T-helper 17 cell (primary cell): ENCODE data around the gene SLC2A5. TPM values are rescaled to one million over a fixed set of nuclear protein-coding genes. Genes with fewer than 3 reads are reported as not detected.
"Not testable (repeated sequence)": the region's sequence is repeated elsewhere in the genome, so short reads cannot be mapped to it uniquely, and the experiment has no call there.

Experiments used
- ATAC-seq: fragments of 150-1000 bp; cut with Tn5 transposase; 2 replicates; pipeline ENCODE4 v1.10.0; 2021; ENCODE audit warnings: mild to moderate bottlenecking, moderate library complexity
- DNase-seq, 3 donors: peaks; one replicate each; pipeline versions ENCODE4 v3.0.0 to v3.0.0-alpha.2; 2020 to 2021
- H3K9me3 ChIP-seq: one replicate; pipeline ENCODE4 v1.7.0; 2013; ENCODE audit warnings: low read length, mild to moderate bottlenecking; ENCODE audit not compliant: control insufficient read depth, poor library complexity, severe bottlenecking
- H3K27ac Mint-ChIP-seq: one replicate; pipeline ENCODE4 v1.8.0; 2022; ENCODE audit warnings: mild to moderate bottlenecking, moderate library complexity, mixed read lengths
- H3K27me3 Mint-ChIP-seq: one replicate; pipeline ENCODE4 v1.8.0; 2022; ENCODE audit warnings: mixed read lengths
- H3K36me3 Mint-ChIP-seq: one replicate; pipeline ENCODE4 v1.8.0; 2022; ENCODE audit warnings: low read depth, mixed read lengths
- H3K4me1 Mint-ChIP-seq: one replicate; pipeline ENCODE4 v1.8.0; 2022; ENCODE audit warnings: mild to moderate bottlenecking, mixed read lengths
- H3K4me3 Mint-ChIP-seq: one replicate; pipeline ENCODE4 v1.8.0; 2022; ENCODE audit warnings: mild to moderate bottlenecking, moderate library complexity, mixed read lengths
- total RNA-seq, 4 donors: library from RNA in 2 of 4; stranded (reverse) in 2 of 4; gene quantifications; one replicate each; pipeline ENCODE4 v1.2.3 and lab custom pipeline; 2022 to 2026

The SLC2A5 gene
- total RNA-seq, 2 donors from 2014 or later = 0.85 TPM; not detected in 1

DNA sequence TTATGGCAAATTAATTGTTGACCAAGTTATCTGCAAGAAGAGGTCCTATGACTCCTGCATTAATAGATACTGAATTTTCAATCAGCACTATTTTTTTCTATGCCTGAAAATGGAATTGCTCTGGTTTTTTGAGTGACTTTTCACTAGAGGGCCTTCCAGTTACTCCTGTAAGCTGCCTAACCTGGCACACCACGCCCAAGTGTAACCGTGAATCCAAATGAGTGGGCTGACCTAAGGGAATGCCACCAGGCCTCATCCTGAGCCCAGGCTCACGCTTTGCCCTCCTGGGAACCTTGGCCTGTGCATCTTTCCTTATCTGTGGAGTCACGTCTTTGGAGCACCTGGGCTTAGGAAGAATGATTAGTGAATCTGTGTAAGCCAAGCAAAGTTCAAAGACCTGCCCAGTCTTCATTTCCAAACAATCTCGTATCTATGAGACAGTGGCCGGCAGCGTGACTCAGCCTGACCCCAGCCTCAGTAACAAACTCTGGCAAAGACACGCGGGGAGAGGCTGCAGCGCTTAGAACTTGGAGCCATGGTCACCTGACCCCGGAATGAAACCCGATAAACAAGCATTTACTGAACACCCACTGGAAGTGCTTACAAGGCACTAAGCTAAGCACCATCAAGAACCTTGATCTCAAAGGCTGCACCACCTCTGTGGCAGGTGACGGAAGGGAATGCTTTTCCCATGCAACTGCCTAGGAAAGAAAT lies 75.3 kb downstream of the SLC2A5 start:
- not testable (repeated sequence) for DNase-seq, H3K4me3 Mint-ChIP-seq, H3K27me3 Mint-ChIP-seq, H3K4me1 Mint-ChIP-seq, ATAC-seq, H3K27ac Mint-ChIP-seq, H3K9me3 ChIP-seq, H3K36me3 Mint-ChIP-seq

GRCh38 chr1:8992936-8993687 lies 76.3 kb downstream of the SLC2A5 start:
- H3K36me3 Mint-ChIP-seq = no peaks in the 10 kb centered on the region
- ATAC-seq (no peak), DNase-seq (no peak)
- H3K27me3 Mint-ChIP-seq = no peaks in the 10 kb centered on the region
- no peak overlapping the region for H3K4me3 Mint-ChIP-seq
- H3K27ac Mint-ChIP-seq = no peak overlapping the region
- no peaks in the 10 kb centered on the region for H3K9me3 ChIP-seq
- H3K4me1 Mint-ChIP-seq = peaks cover 4% of the 10 kb centered on the region

- DNase-seq (no peak), ATAC-seq (no peak)
- no peak overlapping the region for H3K27ac Mint-ChIP-seq
- no peaks in the 10 kb centered on the region for H3K27me3 Mint-ChIP-seq
- no peaks in the 10 kb centered on the region for H3K9me3 ChIP-seq
- H3K4me3 Mint-ChIP-seq = no peak overlapping the region
- peaks cover 16% of the 10 kb centered on the region for H3K4me1 Mint-ChIP-seq
- no peaks in the 10 kb centered on the region for H3K36me3 Mint-ChIP-seq
Measured at GRCh38 chr1:8989821-8990220, 79.6 kb downstream of the SLC2A5 start.

DNA sequence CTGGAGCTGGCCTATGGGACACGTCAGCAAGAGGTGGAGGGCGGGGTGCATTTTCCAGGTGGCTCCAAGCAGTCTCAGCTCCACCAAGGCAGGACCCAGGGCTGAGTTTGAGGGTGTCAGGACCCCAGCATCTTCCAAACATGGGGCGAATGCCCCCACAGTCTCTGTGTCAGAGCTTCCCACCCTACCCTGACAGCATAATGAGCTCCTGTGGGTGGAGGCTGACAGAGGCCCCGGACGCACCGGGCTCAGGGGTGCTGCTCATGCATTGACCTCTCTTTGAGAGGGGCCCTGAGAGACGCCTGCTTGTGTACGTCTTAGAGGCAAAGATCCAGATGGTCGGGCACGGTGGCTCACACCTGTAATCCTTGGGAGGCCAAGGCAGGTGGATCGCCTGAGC lies 80.4 kb downstream of the SLC2A5 start:
- Mint-ChIP-seq H3K36me3 (no peaks in the 10 kb centered on the region), H3K4me3 (no peak overlapping the region), H3K27ac (no peak overlapping the region), H3K4me1 (peaks cover 20% of the 10 kb centered on the region), H3K27me3 (no peaks in the 10 kb centered on the region)
- no peaks in the 10 kb centered on the region for H3K9me3 ChIP-seq
- DNase-seq (no peak), ATAC-seq (no peak)

DNA sequence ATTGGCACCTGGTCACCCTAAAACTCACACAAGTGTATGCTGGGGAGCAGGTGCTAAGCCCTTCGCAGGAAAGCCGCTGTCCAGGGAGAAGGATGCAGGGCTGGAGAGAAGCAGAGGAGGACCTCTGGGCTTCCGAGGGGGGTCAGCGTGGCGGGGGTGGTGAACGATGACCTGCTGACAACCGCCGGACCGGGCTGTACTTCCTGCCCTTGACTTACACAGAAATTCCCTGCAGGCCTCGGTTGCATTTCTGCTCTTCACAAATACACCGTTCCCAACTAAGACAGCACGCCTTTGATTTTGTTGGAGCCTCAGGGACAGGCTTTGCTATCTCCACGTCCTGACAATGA lies 80.8 kb downstream of the SLC2A5 start:
- no peaks in the 10 kb centered on the region for H3K9me3 ChIP-seq
- Mint-ChIP-seq H3K36me3 (no peaks in the 10 kb centered on the region), H3K27me3 (no peaks in the 10 kb centered on the region), H3K27ac (no peak overlapping the region), H3K4me3 (no peak overlapping the region), H3K4me1 (peaks cover 22% of the 10 kb centered on the region)
- ATAC-seq (no peak), DNase-seq (no peak)

DNA sequence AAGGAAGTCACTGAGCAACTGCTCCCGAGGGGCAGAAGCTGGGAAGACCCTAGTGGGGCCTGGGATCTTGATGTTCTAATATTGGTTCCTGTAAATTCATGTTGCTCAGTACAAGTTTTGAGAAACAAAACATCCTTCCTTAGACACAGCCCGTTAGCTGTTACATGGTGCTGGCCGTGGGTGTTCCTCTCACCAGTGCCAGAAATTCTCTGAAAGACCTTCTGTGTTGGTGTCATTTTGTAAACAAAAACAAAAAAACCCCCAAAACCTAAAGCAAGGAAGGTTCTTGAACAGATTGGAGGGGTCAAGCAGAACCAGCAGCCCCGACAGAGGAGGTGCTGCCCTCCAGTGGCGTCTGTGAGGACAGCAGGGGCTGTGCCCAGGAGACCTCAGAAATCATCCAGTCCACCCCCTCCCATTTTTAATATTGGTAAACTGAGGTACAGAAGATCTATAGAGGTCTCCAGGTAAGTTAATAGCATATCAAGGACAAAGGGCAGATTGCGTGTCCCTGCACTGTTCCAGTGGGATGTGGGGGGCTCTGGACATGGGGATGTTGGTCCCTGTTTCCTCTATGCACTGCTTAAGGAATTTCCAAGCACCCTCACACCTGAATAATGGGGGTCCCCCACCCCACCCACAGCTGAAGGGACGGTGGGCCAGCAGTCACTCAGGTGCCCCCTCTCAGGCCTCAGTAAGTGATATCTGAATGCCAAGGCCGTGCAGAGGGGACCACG lies 81.4 kb downstream of the SLC2A5 start:
- H3K9me3 ChIP-seq = no peaks in the 10 kb centered on the region
- peak; percentile 84 for ATAC-seq
- DNase-seq = peak; percentile 44 to 63 (median 46)
- no peaks in the 10 kb centered on the region for H3K36me3 Mint-ChIP-seq
- no peaks in the 10 kb centered on the region for H3K27me3 Mint-ChIP-seq
- H3K27ac Mint-ChIP-seq = no peak overlapping the region
- H3K4me3 Mint-ChIP-seq = peak overlapping the region; percentile 19
- peaks cover 23% of the 10 kb centered on the region for H3K4me1 Mint-ChIP-seq

DNA sequence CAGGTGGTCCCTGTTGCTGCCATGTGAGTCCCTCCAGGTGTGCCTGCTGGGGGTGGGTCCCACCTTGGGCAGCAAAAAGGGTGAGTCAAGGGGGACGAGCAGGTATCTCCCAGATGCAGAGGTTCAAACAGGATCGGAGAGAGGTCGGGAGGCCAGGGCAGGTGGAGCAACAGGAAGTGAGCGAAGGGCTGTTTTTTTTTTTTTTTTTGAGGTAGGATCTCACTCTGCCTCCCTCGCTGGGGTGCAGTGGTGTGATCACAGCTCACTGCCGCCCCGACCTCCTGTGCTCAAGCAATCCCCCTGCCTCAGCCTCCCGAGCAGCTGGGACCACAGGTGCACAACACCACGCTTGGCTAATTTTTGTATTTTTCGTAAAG lies 82.6 kb downstream of the SLC2A5 start:
- Mint-ChIP-seq H3K27ac (peak overlapping the region; percentile 94), H3K4me1 (peaks cover 23% of the 10 kb centered on the region), H3K36me3 (no peaks in the 10 kb centered on the region), H3K4me3 (peak overlapping the region; percentile 73), H3K27me3 (no peaks in the 10 kb centered on the region)
- H3K9me3 ChIP-seq = no peaks in the 10 kb centered on the region
- ATAC-seq (no peak), DNase-seq (no peak)

GRCh38 chr1:8985915-8986813 lies 83.3 kb downstream of the SLC2A5 start:
- Mint-ChIP-seq H3K36me3 (no peaks in the 10 kb centered on the region), H3K4me1 (peaks cover 23% of the 10 kb centered on the region), H3K27me3 (no peaks in the 10 kb centered on the region), H3K4me3 (peak overlapping the region; percentile 73), H3K27ac (peak overlapping the region; percentile 94)
- H3K9me3 ChIP-seq = no peaks in the 10 kb centered on the region
- no peak for DNase-seq
- ATAC-seq = no peak

Other genes starting within 250 kb of the SLC2A5 start
- 100 to 1,000 TPM; 322 to 380 TPM for gene ENO1, start 190.9 kb downstream of the SLC2A5 start, total RNA-seq
- 1 to 10 TPM in 1 of 2 donors, not detected in 1; 1.6 TPM for gene CA6, start 123.8 kb downstream of the SLC2A5 start, total RNA-seq
- not detected for gene SLC2A7, start 43.2 kb downstream of the SLC2A5 start, total RNA-seq
- gene GPR157, start 59.5 kb upstream of the SLC2A5 start, total RNA-seq = 1 to 10 TPM; 4.4 to 5.6 TPM
- gene H6PD, start 165.1 kb upstream of the SLC2A5 start, total RNA-seq = 10 to 100 TPM; 16.1 to 19.2 TPM
- 1 to 10 TPM; 7.7 to 9.2 TPM for gene SPSB1, start 223.3 kb upstream of the SLC2A5 start, total RNA-seq